Fibroblast of villous mesenchyme (primary cell): ENCODE measurements around the gene ERLEC1. TPM values are rescaled to one million over a fixed set of nuclear protein-coding genes. Genes with fewer than 3 reads are reported as not detected.
"Not testable (repeated sequence)": the region's sequence is repeated elsewhere in the genome, so short reads cannot be mapped to it uniquely, and the experiment has no call there.

Experiments used
- DNase-seq: peaks from one replicate; pipeline ENCODE4 v3.0.0-alpha.2; 2010; ENCODE audit warnings: low read depth
- H3K4me3 ChIP-seq: 2 replicates; pipeline ENCODE4 v1.5.1; 2011; ENCODE audit warnings: low read depth, mild to moderate bottlenecking, low read length
- total RNA-seq: library from RNA; depleted of rRNA; stranded (reverse); fragments of >200 nt; gene quantifications from 2 replicates; pipeline ENCODE4 v1.2.3, GENCODE V29; 2012
- TF ChIP-seq, protein P1 (sequence below): IDR thresholded peaks from 2 replicates; pipeline ENCODE4 v1.5.1; 2012; ENCODE audit warnings: low read depth, mild to moderate bottlenecking, low read length; ENCODE audit not compliant: insufficient read depth

ERLEC1 gene
- total RNA-seq, 1 donor = 145 TPM

DNA sequence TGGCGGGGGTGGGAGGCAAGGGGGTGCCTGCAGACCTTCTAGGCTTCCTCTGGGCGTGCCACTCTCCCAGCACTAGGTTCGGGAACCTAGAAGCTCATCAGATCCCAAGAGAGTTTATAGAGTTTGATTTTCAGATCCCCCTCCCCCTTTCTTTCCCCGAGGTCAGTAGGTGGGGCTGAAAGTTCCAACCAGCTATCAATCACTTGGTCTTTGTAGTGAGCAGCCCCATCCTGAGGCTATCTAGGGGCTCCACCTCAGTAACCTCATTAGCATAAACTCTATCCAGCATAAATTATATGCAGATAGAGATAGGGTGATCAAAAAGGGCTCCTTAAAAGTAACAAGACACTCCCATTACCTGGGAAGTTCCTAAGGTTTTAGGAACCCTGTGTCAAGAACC, 32.8 kb downstream of the ERLEC1 start:
- TF ChIP-seq, protein P1, sequence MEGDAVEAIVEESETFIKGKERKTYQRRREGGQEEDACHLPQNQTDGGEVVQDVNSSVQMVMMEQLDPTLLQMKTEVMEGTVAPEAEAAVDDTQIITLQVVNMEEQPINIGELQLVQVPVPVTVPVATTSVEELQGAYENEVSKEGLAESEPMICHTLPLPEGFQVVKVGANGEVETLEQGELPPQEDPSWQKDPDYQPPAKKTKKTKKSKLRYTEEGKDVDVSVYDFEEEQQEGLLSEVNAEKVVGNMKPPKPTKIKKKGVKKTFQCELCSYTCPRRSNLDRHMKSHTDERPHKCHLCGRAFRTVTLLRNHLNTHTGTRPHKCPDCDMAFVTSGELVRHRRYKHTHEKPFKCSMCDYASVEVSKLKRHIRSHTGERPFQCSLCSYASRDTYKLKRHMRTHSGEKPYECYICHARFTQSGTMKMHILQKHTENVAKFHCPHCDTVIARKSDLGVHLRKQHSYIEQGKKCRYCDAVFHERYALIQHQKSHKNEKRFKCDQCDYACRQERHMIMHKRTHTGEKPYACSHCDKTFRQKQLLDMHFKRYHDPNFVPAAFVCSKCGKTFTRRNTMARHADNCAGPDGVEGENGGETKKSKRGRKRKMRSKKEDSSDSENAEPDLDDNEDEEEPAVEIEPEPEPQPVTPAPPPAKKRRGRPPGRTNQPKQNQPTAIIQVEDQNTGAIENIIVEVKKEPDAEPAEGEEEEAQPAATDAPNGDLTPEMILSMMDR = no peak
- no peak overlapping the region for H3K4me3 ChIP-seq
- no peak for DNase-seq

DNA sequence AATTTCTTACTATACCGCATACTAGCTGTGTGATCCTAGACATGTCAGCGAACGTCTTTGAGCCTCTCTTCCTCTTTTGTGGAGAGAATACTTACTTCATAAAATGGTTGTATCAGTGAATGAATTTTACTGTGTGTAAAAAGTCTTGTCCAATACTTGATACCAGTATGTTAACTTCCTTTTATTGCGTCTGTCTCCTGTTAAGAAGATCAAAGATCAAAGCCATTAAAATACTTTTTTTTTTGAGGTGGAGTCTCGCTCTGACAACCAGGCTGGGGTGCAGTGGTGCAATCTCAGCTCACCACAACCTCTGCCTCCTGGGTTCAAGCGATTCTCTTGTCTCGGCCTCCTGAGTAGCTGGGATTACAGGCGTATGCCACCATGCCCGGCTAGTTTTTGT, 33.2 kb downstream of the ERLEC1 start:
- TF ChIP-seq, protein P1 = no peak
- H3K4me3 ChIP-seq = no peak overlapping the region
- no peak for DNase-seq

DNA sequence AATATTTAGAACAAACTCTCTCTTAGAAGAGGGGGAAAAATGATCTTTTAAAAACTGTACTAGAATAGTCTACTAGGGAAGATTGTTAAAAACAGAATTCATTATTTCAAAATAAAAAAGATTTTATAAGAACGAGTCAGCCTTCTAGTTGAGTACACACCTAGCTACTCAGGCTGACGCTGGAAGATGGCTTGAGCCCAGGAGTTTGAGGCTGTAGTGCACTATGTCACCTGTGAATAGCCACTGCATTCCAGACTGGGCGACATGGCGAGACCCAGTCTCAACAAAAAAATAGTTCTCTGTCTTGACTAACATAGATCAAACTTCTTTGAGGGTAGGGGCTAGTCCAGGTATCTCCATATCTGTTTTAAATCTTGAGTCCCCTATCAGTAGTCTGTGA, 33.9 kb downstream of the ERLEC1 start:
- no peak overlapping the region for H3K4me3 ChIP-seq
- TF ChIP-seq, protein P1 = no peak
- DNase-seq = no peak

DNA sequence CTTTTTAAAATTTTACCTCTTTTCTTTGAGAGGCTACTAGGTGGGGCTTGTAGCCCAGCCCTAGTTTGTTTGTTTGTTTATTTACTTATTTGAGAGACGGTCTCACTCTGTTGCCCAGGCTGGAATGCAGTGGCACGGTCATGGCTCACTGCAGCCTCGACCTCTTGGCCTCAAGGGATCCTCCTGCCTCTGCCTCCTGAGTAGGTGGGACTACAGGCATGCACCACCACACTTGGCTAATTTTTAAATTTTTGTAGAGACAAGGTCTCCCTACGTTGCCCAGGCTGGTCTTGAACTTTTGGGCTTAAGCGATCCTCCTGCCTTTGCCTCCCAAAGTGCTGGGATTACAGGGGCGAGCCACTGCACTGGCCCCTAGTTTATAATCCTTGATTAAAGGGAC, 35.0 kb downstream of the ERLEC1 start:
- no peak overlapping the region for H3K4me3 ChIP-seq
- TF ChIP-seq, protein P1 = no peak
- DNase-seq = no peak

DNA sequence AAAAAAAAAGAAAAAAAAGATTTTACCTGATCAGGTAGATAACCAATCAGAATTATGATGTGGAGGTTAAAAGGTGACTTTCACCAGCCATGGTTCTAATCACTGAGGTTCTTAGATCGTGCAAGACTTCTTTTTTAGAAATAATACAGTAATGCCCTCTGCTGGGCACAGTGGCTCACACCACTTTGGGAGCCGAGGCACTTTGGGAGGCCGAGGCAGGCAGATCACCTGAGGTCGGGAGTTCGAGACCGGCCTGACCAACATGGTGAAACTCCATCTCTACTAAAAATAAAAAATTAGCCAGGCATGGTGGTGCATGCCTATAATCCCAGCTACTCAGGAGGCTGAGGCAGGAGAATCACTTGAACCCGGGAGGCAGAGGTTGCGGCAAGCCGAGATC, 36.8 kb downstream of the ERLEC1 start:
- H3K4me3 ChIP-seq = not testable (repeated sequence)
- peak; percentile 10 for DNase-seq
- TF ChIP-seq, protein P1 = peak; percentile 25

DNA sequence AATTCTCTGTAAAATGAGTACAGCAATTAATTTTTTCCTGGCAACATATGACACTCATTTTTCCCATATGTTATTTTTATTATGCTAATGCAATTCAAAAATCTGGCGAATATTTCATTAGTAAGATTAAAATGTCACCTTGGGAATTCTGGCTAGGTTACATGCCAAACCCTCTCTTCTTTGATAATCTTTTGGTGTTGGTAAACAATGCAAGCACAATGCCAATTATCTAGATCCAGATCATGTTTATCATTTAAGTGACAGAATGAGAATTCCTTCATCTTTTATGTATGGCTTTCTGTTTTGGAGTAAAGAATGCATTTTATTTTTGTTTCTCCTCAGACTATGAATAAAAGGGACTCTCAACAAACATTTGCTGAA, 39.2 kb downstream of the ERLEC1 start:
- no peak for DNase-seq
- TF ChIP-seq, protein P1 = no peak
- H3K4me3 ChIP-seq = no peak overlapping the region

DNA sequence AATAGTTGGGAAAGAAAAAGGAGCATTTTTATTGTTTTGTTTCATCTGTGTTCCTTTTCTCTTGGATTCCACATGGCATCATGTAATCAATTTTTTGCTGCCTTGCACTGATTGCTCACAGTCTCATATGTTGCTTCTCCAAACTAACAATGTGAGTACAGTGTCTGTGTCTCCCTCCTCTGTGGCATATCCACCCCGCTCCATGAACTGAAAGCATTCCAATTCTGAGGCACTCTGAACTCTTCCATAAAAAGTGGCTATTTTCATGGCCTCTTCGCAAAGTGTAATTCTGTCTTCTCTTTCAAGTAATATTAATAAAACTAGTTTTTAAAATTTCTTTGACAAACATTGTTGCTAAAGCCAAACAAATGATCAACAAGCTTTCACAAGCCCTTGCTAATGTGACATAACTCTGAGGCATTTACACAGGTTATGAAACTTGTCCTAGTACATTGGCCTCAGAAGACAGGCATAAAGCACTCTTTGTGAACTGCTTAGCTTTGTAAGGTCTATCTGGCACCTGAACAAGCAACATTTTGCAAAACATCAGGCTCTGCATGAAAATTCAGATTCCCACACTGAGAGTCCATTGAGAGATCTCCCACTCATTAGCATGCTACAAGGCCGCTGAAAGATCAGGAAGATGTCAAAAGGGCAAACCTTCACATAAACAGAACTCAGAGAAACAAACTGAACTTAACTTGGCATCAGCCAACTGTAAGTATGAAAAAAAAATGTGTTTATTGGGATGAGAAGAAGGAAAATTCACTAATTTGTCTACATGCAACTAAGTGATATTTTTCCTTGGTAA, 39.9 kb downstream of the ERLEC1 start:
- peak; percentile 75 for DNase-seq
- H3K4me3 ChIP-seq = no peak overlapping the region
- TF ChIP-seq, protein P1 = no peak
